ENCODE data around the gene PIAS1. TPM values are rescaled to one million over a fixed set of nuclear protein-coding genes. Genes with fewer than 3 reads are reported as not detected.

Gene PIAS1
- total RNA-seq, 1 donor from 2014 or later: 71.6 TPM

DNA sequence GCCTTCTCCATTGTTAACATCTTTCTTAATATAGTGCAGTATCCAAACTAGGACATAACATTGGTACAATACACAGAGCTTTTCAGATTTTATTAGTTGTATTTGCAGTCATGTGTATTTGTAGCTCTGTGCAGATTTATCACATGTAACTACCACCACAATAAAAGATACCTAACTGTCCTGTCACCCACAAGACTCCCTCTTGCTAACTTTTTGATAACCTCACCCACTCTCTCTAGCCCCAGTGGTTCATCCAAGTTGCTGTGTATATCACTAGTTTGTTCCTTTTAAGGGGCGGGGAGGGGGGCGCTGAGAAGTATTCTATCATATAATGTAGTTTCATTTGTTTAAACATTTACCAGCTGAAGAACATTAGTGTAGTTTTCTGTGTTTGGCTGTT lies 46.1 kb downstream of the PIAS1 start:
- Mint-ChIP-seq H3K4me3 (ENCODE audit: low read depth) (no peak overlapping the region), H3K27ac (peak overlapping the region; percentile 10), H3K27me3 (no peaks in the 10 kb centered on the region), H3K9me3 (ENCODE audit: low read depth) (peaks cover 18% of the 10 kb centered on the region), H3K4me1 (ENCODE audit: low read depth) (peaks cover 6% of the 10 kb centered on the region), H3K36me3 (ENCODE audit: insufficient read depth) (peaks cover 48% of the 10 kb centered on the region)
- TF ChIP-seq, protein P1, sequence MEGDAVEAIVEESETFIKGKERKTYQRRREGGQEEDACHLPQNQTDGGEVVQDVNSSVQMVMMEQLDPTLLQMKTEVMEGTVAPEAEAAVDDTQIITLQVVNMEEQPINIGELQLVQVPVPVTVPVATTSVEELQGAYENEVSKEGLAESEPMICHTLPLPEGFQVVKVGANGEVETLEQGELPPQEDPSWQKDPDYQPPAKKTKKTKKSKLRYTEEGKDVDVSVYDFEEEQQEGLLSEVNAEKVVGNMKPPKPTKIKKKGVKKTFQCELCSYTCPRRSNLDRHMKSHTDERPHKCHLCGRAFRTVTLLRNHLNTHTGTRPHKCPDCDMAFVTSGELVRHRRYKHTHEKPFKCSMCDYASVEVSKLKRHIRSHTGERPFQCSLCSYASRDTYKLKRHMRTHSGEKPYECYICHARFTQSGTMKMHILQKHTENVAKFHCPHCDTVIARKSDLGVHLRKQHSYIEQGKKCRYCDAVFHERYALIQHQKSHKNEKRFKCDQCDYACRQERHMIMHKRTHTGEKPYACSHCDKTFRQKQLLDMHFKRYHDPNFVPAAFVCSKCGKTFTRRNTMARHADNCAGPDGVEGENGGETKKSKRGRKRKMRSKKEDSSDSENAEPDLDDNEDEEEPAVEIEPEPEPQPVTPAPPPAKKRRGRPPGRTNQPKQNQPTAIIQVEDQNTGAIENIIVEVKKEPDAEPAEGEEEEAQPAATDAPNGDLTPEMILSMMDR (IDR thresholded peaks at IDR 0.05; ENCODE audit: unreplicated experiment): no peak
- no peak for DNase-seq (ENCODE audit: low spot score, unreplicated experiment)

DNA sequence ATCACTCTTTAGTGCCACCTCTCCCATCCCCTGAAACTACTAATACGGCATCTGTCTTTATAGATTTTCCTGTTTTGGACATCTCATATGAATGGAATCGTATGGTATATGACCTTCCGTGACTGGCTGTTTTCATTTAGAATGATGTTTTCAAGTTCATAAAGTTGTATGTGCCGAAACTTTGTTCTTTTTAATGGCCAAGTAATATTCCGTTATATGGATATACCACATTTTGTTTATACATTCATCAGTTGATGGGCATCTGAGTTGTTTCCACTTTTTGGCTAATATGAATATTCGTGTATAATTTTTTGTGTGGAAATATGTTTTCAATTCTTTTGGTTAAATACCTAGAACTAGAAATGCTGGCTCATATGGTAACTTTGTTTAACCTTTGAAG lies 49.5 kb downstream of the PIAS1 start:
- Mint-ChIP-seq H3K36me3 (ENCODE audit: insufficient read depth) (peaks cover 34% of the 10 kb centered on the region), H3K4me1 (ENCODE audit: low read depth) (peaks cover 22% of the 10 kb centered on the region), H3K4me3 (ENCODE audit: low read depth) (no peak overlapping the region), H3K27me3 (no peaks in the 10 kb centered on the region), H3K9me3 (ENCODE audit: low read depth) (peaks cover 9% of the 10 kb centered on the region), H3K27ac (no peak overlapping the region)
- no peak for DNase-seq (ENCODE audit: low spot score, unreplicated experiment)
- TF ChIP-seq, protein P1 (IDR thresholded peaks at IDR 0.05; ENCODE audit: unreplicated experiment): no peak

DNA sequence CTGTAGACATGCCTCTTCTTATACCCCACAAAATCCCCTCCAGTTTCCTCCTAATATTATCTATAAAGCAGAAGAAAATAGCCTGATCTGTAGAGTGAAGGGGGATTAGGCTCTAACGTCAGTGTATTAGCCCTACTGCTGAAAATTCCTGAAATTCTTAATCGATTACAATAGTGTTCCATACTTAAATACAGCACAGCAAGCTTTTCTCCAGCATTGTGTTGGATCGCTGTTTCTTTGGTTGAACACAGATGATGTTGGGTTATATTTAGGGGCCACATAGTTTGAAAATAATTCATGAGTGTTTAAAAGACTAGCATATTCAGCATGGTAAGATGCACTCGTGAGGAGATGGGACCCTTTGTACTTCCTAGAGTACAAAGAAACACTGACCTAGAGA lies 52.5 kb downstream of the PIAS1 start:
- peaks cover 9% of the 10 kb centered on the region for H3K9me3 Mint-ChIP-seq (ENCODE audit: low read depth)
- no peak overlapping the region for H3K4me3 Mint-ChIP-seq (ENCODE audit: low read depth)
- H3K27me3 Mint-ChIP-seq: no peaks in the 10 kb centered on the region
- DNase-seq (ENCODE audit: low spot score, unreplicated experiment): no peak
- TF ChIP-seq, protein P1 (IDR thresholded peaks at IDR 0.05; ENCODE audit: unreplicated experiment): no peak
- peaks cover 24% of the 10 kb centered on the region for H3K4me1 Mint-ChIP-seq (ENCODE audit: low read depth)
- peaks cover 26% of the 10 kb centered on the region for H3K36me3 Mint-ChIP-seq (ENCODE audit: insufficient read depth)
- H3K27ac Mint-ChIP-seq: peak overlapping the region; percentile 97

DNA sequence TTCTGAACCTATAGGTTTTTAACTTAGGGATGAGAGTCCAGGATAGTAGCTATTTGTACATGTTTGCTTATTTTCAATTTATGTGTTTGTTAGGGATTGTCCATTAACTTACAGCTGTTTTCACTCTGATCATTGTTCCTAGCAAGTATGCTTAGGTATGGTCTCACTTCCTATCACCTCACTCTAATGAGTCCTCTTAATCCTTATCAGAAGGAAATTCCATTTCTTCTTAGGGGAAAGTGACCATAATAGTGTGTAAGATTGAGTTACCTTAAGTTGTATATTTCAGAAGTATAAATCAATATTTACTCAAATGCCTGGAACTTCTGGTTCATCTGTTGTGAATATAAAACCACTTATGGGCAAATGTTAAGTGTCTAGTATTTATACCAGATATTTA lies 53.0 kb downstream of the PIAS1 start:
- no peak for DNase-seq (ENCODE audit: low spot score, unreplicated experiment)
- H3K27ac Mint-ChIP-seq: peak overlapping the region; percentile 97
- peaks cover 24% of the 10 kb centered on the region for H3K36me3 Mint-ChIP-seq (ENCODE audit: insufficient read depth)

DNA sequence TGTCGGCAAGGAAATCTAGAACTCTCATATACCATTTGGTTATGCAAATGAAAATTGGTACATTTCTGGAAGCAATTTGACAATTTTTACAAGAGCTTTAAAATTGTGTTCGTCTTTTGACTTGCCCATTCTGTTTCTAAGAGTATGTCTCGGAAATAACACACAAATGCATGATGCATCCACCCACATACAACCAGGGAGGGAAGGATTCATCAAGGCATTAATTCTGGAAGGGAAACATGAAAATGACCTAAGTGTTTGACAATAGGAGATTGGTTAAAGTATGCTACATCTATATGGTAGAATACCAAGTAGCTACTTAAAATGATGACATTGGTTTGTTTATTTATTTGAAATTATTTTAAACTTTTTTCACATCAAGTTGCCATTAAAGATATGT lies 58.6 kb downstream of the PIAS1 start:
- H3K36me3 Mint-ChIP-seq (ENCODE audit: insufficient read depth): peaks cover 20% of the 10 kb centered on the region
- peaks cover 15% of the 10 kb centered on the region for H3K9me3 Mint-ChIP-seq (ENCODE audit: low read depth)
- no peaks in the 10 kb centered on the region for H3K27me3 Mint-ChIP-seq
- TF ChIP-seq, protein P1 (IDR thresholded peaks at IDR 0.05; ENCODE audit: unreplicated experiment): no peak
- peaks cover 25% of the 10 kb centered on the region for H3K4me1 Mint-ChIP-seq (ENCODE audit: low read depth)
- no peak for DNase-seq (ENCODE audit: low spot score, unreplicated experiment)
- H3K27ac Mint-ChIP-seq: no peak overlapping the region
- no peak overlapping the region for H3K4me3 Mint-ChIP-seq (ENCODE audit: low read depth)

More for the DNA sequence above, 53.0 kb downstream of the PIAS1 start:
- Mint-ChIP-seq H3K9me3 (ENCODE audit: low read depth) (peaks cover 9% of the 10 kb centered on the region), H3K27me3 (no peaks in the 10 kb centered on the region), H3K4me3 (ENCODE audit: low read depth) (no peak overlapping the region), H3K4me1 (ENCODE audit: low read depth) (peaks cover 21% of the 10 kb centered on the region)
- TF ChIP-seq, protein P1 (IDR thresholded peaks at IDR 0.05; ENCODE audit: unreplicated experiment): no peak
